ENCODE measurements around the gene NUDT8. TPM values are rescaled to one million over a fixed set of nuclear protein-coding genes. Genes with fewer than 3 reads are reported as not detected.

NUDT8 gene
- total RNA-seq, 1 donor from 2014 or later = 3.0 TPM

DNA sequence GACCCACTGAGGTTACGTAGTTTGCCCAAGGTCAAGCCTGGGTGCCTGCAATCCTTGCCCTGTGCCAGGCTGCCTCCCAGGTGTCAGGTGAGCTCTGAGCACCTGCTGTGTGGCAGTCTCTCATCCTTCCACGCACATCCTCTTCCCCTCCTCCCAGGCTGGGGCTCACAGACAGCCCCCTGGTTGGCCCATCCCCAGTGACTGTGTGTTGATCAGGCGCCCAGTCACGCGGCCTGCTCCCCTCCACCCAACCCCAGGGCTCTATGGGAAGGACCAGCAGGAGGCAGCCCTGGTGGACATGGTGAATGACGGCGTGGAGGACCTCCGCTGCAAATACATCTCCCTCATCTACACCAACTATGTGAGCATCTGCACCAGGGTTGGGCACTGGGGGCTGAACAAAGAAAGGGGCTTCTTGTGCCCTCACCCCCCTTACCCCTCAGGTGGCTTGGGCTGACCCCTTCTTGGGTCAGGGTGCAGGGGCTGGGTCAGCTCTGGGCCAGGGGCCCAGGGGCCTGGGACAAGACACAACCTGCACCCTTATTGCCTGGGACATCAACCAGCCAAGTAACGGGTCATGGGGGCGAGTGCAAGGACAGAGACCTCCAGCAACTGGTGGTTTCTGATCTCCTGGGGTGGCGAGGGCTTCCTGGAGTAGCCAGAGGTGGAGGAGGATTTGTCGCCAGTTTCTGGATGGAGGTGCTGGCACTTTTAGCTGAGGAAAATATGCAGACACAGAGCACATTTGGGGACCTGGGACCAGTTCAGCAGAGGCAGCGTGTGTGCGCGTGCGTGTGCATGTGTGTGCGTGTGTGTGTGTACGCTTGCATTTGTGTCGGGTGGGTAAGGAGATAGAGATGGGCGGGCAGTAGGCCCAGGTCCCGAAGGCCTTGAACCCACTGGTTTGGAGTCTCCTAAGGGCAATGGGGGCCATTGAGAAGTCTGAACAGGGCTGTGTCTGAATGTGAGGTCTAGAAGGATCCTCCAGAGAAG, 44.6 kb downstream of the NUDT8 start:
- Histone ChIP-seq H3K4me2 (ENCODE audit: low read length) (peak overlapping the region; percentile 88), H3K4me1 (ENCODE audit: insufficient read depth, low read length) (peaks cover 13% of the 10 kb centered on the region), H3K4me3 (ENCODE audit: insufficient read depth, low read depth, low read length) (peak overlapping the region; percentile 77), H3K36me3 (ENCODE audit: insufficient read depth, low read length) (peaks cover 8% of the 10 kb centered on the region), H4K20me1 (ENCODE audit: insufficient read depth, low read length) (peaks cover 39% of the 10 kb centered on the region), H3K27me3 (ENCODE audit: insufficient read depth, low read length) (peaks cover 18% of the 10 kb centered on the region), H3K79me2 (ENCODE audit: insufficient read depth, low read length) (peaks cover 34% of the 10 kb centered on the region), H2AFZ (ENCODE audit: low read depth, low read length) (no peak overlapping the region), H3K9ac (ENCODE audit: low read length) (peak overlapping the region; percentile 93), H3K9me3 (ENCODE audit: insufficient read depth, low read depth, low read length) (no peaks in the 10 kb centered on the region), H3K27ac (ENCODE audit: low read depth, low read length) (peak overlapping the region; percentile 82)
- Mint-ChIP-seq H3K27me3 (ENCODE audit: low read depth, unreplicated experiment) (no peaks in the 10 kb centered on the region), H3K9me3 (ENCODE audit: unreplicated experiment) (no peaks in the 10 kb centered on the region), H3K4me3 (ENCODE audit: unreplicated experiment) (peak overlapping the region; percentile 92), H3K36me3 (ENCODE audit: low read depth, unreplicated experiment) (peaks cover 32% of the 10 kb centered on the region), H3K27ac (ENCODE audit: unreplicated experiment) (peak overlapping the region; percentile 94), H3K4me1 (ENCODE audit: low read depth, unreplicated experiment) (peaks cover 30% of the 10 kb centered on the region)
- FAIRE-seq = no peak
- no peak for DNase-seq (ENCODE audit: low read depth)
- TF ChIP-seq EZH2 (IDR thresholded peaks at IDR 0.05; ENCODE audit: insufficient read depth, low read length) (no peak), CTCF (IDR thresholded peaks at IDR 0.05; ENCODE audit: insufficient read depth, low read depth, low read length) (no peak)

- Histone ChIP-seq H3K4me3 (ENCODE audit: insufficient read depth, low read depth, low read length) (peak overlapping the region; percentile 77), H4K20me1 (ENCODE audit: insufficient read depth, low read length) (peaks cover 39% of the 10 kb centered on the region), H2AFZ (ENCODE audit: low read depth, low read length) (peak overlapping the region; percentile 53), H3K9me3 (ENCODE audit: insufficient read depth, low read depth, low read length) (no peaks in the 10 kb centered on the region), H3K27me3 (ENCODE audit: insufficient read depth, low read length) (peaks cover 18% of the 10 kb centered on the region), H3K79me2 (ENCODE audit: insufficient read depth, low read length) (peaks cover 34% of the 10 kb centered on the region), H3K9ac (ENCODE audit: low read length) (peak overlapping the region; percentile 93), H3K4me2 (ENCODE audit: low read length) (peak overlapping the region; percentile 88), H3K36me3 (ENCODE audit: insufficient read depth, low read length) (peaks cover 8% of the 10 kb centered on the region), H3K4me1 (ENCODE audit: insufficient read depth, low read length) (peaks cover 20% of the 10 kb centered on the region), H3K27ac (ENCODE audit: low read depth, low read length) (peak overlapping the region; percentile 82)
- peak overlapping the region; percentile 94 for H3K27ac Mint-ChIP-seq (ENCODE audit: unreplicated experiment)
- peak overlapping the region; percentile 92 for H3K4me3 Mint-ChIP-seq (ENCODE audit: unreplicated experiment)
- H3K4me1 Mint-ChIP-seq (ENCODE audit: low read depth, unreplicated experiment) = peaks cover 33% of the 10 kb centered on the region
- no peaks in the 10 kb centered on the region for H3K27me3 Mint-ChIP-seq (ENCODE audit: low read depth, unreplicated experiment)
- no peak for FAIRE-seq
- TF ChIP-seq CTCF (IDR thresholded peaks at IDR 0.05; ENCODE audit: insufficient read depth, low read depth, low read length) (no peak), EZH2 (IDR thresholded peaks at IDR 0.05; ENCODE audit: insufficient read depth, low read length) (no peak)
- DNase-seq (ENCODE audit: low read depth) = peak; percentile 42
- no peaks in the 10 kb centered on the region for H3K9me3 Mint-ChIP-seq (ENCODE audit: unreplicated experiment)
- H3K36me3 Mint-ChIP-seq (ENCODE audit: low read depth, unreplicated experiment) = peaks cover 31% of the 10 kb centered on the region
Measured at GRCh38 chr11:67584205-67584880, 45.4 kb downstream of the NUDT8 start.

Measured in astrocyte (in vitro differentiated cells and primary cell).